ENCODE data around the gene PCNX1. TPM values are rescaled to one million over a fixed set of nuclear protein-coding genes. Genes with fewer than 3 reads are reported as not detected.

PCNX1 gene
- polyA plus RNA-seq, 3 donors, result 7.3 to 26.7 (median 8.1) TPM

DNA sequence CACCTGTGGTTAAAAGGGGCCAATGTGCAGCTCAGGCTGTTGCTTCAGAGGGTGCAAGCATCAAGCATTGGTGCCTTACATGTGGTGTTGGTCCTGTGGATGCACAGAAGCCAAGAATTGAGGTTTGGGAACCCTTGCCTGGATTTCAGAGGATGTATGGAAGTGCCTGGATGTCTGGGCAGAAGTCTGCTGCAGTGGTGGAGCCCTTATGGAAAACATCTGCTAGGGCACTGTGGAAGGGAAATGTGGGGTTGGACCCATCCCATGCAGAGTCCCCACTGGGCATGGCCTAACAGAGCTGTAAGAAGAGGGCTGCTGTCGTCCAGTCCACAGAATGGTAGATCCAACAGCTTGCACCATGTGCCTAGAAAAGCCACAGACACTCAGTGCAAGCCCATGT is 36.6 kb downstream of the PCNX1 start:
- 100% methylated on average over 1 of the region's 1 CpG for WGBS (ENCODE audit: insufficient coverage)
- Mint-ChIP-seq H3K27me3 (ENCODE audit: low read depth in 3 of 3) (no peaks in the 10 kb centered on the region), H3K36me3 (peaks cover 65 to 71% of the 10 kb centered on the region in 2 donors), H3K4me1 (peaks cover 4% of the 10 kb centered on the region), H3K27ac (no peak overlapping the region), H3K9me3 (peaks cover 48 to 58% (median 55%) of the 10 kb centered on the region in 7 donors), H3K4me3 (no peak overlapping the region)
- no peak overlapping the region for H3K27ac ChIP-seq (ENCODE audit: low read depth in 1 of 2, low read length in 2 of 2)
- no peaks in the 10 kb centered on the region for H3K27me3 ChIP-seq (ENCODE audit: control insufficient read depth in 2 of 2, insufficient read depth in 2 of 2, low read length in 2 of 2)
- no peaks in the 10 kb centered on the region for H3K4me1 ChIP-seq (ENCODE audit: control insufficient read depth in 1 of 2, insufficient read depth in 2 of 2, low read length in 2 of 2)
- peaks cover 45% of the 10 kb centered on the region for H4K20me1 ChIP-seq (ENCODE audit: insufficient read depth, low read length)
- DNase-seq, result no peak
- no peak overlapping the region for H2AFZ ChIP-seq (ENCODE audit: insufficient read depth, low read depth, low read length, poor library complexity, severe bottlenecking)
- no peak overlapping the region for H3K4me3 ChIP-seq (replicated peaks in 1 of 3; ENCODE audit: low read depth in 2 of 3, low read length in 3 of 3)
- no peak overlapping the region for H3K9ac ChIP-seq (ENCODE audit: insufficient read depth, low read length, poor library complexity, severe bottlenecking)
- TF ChIP-seq, protein P1, sequence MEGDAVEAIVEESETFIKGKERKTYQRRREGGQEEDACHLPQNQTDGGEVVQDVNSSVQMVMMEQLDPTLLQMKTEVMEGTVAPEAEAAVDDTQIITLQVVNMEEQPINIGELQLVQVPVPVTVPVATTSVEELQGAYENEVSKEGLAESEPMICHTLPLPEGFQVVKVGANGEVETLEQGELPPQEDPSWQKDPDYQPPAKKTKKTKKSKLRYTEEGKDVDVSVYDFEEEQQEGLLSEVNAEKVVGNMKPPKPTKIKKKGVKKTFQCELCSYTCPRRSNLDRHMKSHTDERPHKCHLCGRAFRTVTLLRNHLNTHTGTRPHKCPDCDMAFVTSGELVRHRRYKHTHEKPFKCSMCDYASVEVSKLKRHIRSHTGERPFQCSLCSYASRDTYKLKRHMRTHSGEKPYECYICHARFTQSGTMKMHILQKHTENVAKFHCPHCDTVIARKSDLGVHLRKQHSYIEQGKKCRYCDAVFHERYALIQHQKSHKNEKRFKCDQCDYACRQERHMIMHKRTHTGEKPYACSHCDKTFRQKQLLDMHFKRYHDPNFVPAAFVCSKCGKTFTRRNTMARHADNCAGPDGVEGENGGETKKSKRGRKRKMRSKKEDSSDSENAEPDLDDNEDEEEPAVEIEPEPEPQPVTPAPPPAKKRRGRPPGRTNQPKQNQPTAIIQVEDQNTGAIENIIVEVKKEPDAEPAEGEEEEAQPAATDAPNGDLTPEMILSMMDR (IDR thresholded peaks at IDR 0.05), result no peak
- peaks cover 47 to 57% of the 10 kb centered on the region in 2 donors for H3K9me3 ChIP-seq (replicated peaks in 1 of 2; ENCODE audit: control insufficient read depth in 1 of 2, insufficient read depth in 1 of 2, low read length in 2 of 2)
- H3K4me2 ChIP-seq (replicated peaks; ENCODE audit: extremely low read depth, low read length, poor library complexity, severe bottlenecking), result no peak overlapping the region
- peaks cover 10 to 73% of the 10 kb centered on the region in 2 donors for H3K36me3 ChIP-seq (replicated peaks in 1 of 2; ENCODE audit: control insufficient read depth in 1 of 2, insufficient read depth in 2 of 2, low read length in 2 of 2)
- H3K79me2 ChIP-seq (ENCODE audit: insufficient read depth, low read length), result peaks cover 69% of the 10 kb centered on the region
- intact Hi-C loops (cut with micrococcal nuclease), result no loop called here

DNA sequence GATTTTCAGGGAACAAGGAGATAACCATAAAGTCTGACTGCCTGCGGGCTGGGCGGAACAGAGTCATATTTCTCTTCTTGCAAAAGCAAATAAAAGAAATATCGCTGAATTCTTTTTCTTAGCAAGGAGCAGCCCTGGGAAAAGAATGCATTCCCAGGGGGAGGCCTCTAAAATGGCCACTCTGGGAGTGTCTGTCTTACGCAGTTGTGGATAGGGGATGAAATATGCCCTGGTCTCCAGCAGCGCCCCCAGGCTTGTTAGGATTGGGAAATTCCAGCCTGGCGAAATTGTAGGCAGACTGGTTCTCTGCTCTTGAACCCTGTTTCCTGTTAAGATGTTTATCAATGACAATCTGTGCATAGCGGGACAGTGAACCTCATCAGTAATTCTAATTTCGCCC is 40.5 kb downstream of the PCNX1 start:
- no peaks in the 10 kb centered on the region for H3K27me3 Mint-ChIP-seq (ENCODE audit: low read depth in 3 of 3)
- intact Hi-C loops (cut with micrococcal nuclease), result no loop called here
- H3K9me3 Mint-ChIP-seq, result peaks cover 32 to 43% (median 39%) of the 10 kb centered on the region in 7 donors
- Histone ChIP-seq H3K4me1 (ENCODE audit: control insufficient read depth in 1 of 2, insufficient read depth in 2 of 2, low read length in 2 of 2) (no peaks in the 10 kb centered on the region), H3K79me2 (ENCODE audit: insufficient read depth, low read length) (peaks cover 65% of the 10 kb centered on the region), H3K4me2 (replicated peaks; ENCODE audit: extremely low read depth, low read length, poor library complexity, severe bottlenecking) (no peak overlapping the region), H4K20me1 (ENCODE audit: insufficient read depth, low read length) (peaks cover 42% of the 10 kb centered on the region), H3K9ac (ENCODE audit: insufficient read depth, low read length, poor library complexity, severe bottlenecking) (no peak overlapping the region), H3K36me3 (replicated peaks in 1 of 2; ENCODE audit: control insufficient read depth in 1 of 2, insufficient read depth in 2 of 2, low read length in 2 of 2) (peaks cover 27 to 89% of the 10 kb centered on the region in 2 donors), H2AFZ (ENCODE audit: insufficient read depth, low read depth, low read length, poor library complexity, severe bottlenecking) (no peak overlapping the region), H3K4me3 (replicated peaks in 1 of 3; ENCODE audit: low read depth in 2 of 3, low read length in 3 of 3) (no peak overlapping the region), H3K9me3 (replicated peaks in 1 of 2; ENCODE audit: control insufficient read depth in 1 of 2, insufficient read depth in 1 of 2, low read length in 2 of 2) (peaks cover 41 to 42% of the 10 kb centered on the region in 2 donors), H3K27ac (ENCODE audit: low read depth in 1 of 2, low read length in 2 of 2) (no peak overlapping the region), H3K27me3 (ENCODE audit: control insufficient read depth in 2 of 2, insufficient read depth in 2 of 2, low read length in 2 of 2) (no peaks in the 10 kb centered on the region)
- H3K4me3 Mint-ChIP-seq, result no peak overlapping the region
- H3K27ac Mint-ChIP-seq, result no peak overlapping the region
- no peak for DNase-seq
- H3K4me1 Mint-ChIP-seq, result no peaks in the 10 kb centered on the region
- TF ChIP-seq, protein P1 (IDR thresholded peaks at IDR 0.05), result no peak
- WGBS (ENCODE audit: insufficient coverage), result 98% methylated on average over 8 of the region's 8 CpGs
- peaks cover 65 to 74% of the 10 kb centered on the region in 2 donors for H3K36me3 Mint-ChIP-seq

Measured in CD14-positive monocyte (primary cell).